Activated CD4-positive, alpha-beta T cell treated with anti-CD3 and anti-CD28 coated beads, Interleukin-2, amount 10 ng/mL, durations not matched to agents 7 days and 5 days (primary cell): Measurements from ENCODE around the gene TRABD2A. TPM values are rescaled to one million over a fixed set of nuclear protein-coding genes. Genes with fewer than 3 reads are reported as not detected.

ENCODE experiments used
- CTCF ChIA-PET: fragments of 350-600 bp; sonication (Branson Sonifier 250); formaldehyde crosslinking; loops from one replicate; lab custom pipeline; 2021; ENCODE audit warnings: antibody characterized with exemption; lab: Charles Lee
- POLR2A ChIA-PET: fragments of 350-600 bp; sonication (Branson Sonifier 250); formaldehyde crosslinking; loops from one replicate; lab custom pipeline; 2021; ENCODE audit warnings: antibody characterized with exemption; lab: Charles Lee
- DNase-seq: peaks from one replicate; pipeline ENCODE4 v3.0.0-alpha.2; 2020
- H3K27ac Mint-ChIP-seq: one replicate; pipeline ENCODE4 v1.8.0; 2021; ENCODE audit warnings: mild to moderate bottlenecking, moderate library complexity, mixed read lengths
- H3K27me3 Mint-ChIP-seq: one replicate; pipeline ENCODE4 v1.8.0; 2021; ENCODE audit warnings: mixed read lengths
- H3K36me3 Mint-ChIP-seq: one replicate; pipeline ENCODE4 v1.8.0; 2021; ENCODE audit warnings: low read depth, mixed read lengths
- H3K4me1 Mint-ChIP-seq: one replicate; pipeline ENCODE4 v1.8.0; 2021; ENCODE audit warnings: mixed read lengths
- H3K4me3 Mint-ChIP-seq: one replicate; pipeline ENCODE4 v1.8.0; 2021; ENCODE audit warnings: mild to moderate bottlenecking, moderate library complexity, mixed read lengths
- H3K9me3 Mint-ChIP-seq: one replicate; pipeline ENCODE4 v1.8.0; 2021; ENCODE audit warnings: mixed read lengths
- total RNA-seq, 2 experiments: library from RNA; stranded (reverse); gene quantifications; one replicate each; pipeline ENCODE4 v1.2.3, GENCODE V29; 2021

TRABD2A gene
- total RNA-seq, 2 experiments from 2014 or later = 70.2 to 74.6 TPM

GRCh38 chr2:84841577-84841976 is 39.3 kb downstream of the TRABD2A start:
- H3K27me3 Mint-ChIP-seq = no peaks in the 10 kb centered on the region
- DNase-seq = no peak
- CTCF ChIA-PET = interaction anchor here (0.6 to 1.5 kb wide), 4 partner anchors 14 to 454 kb away, joined by 3 to 7 read pairs (median 6); no protein-coding TSS in a partner anchor

GRCh38 chr2:84840306-84840705 is 40.6 kb downstream of the TRABD2A start:
- CTCF ChIA-PET = interaction anchor here (1.4 kb wide), 2 partner anchors 12 to 17 kb away, joined by 5 to 6 read pairs; no protein-coding TSS in a partner anchor
- Mint-ChIP-seq H3K27me3 (no peaks in the 10 kb centered on the region), H3K27ac (peak overlapping the region; percentile 90), H3K9me3 (peaks cover 23% of the 10 kb centered on the region), H3K36me3 (peaks cover 83% of the 10 kb centered on the region), H3K4me3 (peak overlapping the region; percentile 69), H3K4me1 (peaks cover 66% of the 10 kb centered on the region)
- POLR2A ChIA-PET = no interaction called here
- DNase-seq = no peak

More at GRCh38 chr2:84841577-84841976, 39.3 kb downstream of the TRABD2A start:
- Mint-ChIP-seq H3K36me3 (peaks cover 74% of the 10 kb centered on the region), H3K9me3 (peaks cover 14% of the 10 kb centered on the region), H3K4me3 (no peak overlapping the region), H3K27ac (peak overlapping the region; percentile 90), H3K4me1 (peaks cover 77% of the 10 kb centered on the region)
- POLR2A ChIA-PET = no interaction called here

GRCh38 chr2:84839851-84840250 is 41.0 kb downstream of the TRABD2A start:
- no peak for DNase-seq
- peak overlapping the region; percentile 90 for H3K27ac Mint-ChIP-seq
- H3K4me1 Mint-ChIP-seq = peaks cover 67% of the 10 kb centered on the region
- CTCF ChIA-PET = interaction anchor here (2.5 kb wide), 1 partner anchor 86 kb away, joined by 10 read pairs; no protein-coding TSS in a partner anchor
- peak overlapping the region; percentile 69 for H3K4me3 Mint-ChIP-seq
- peaks cover 86% of the 10 kb centered on the region for H3K36me3 Mint-ChIP-seq
- peaks cover 25% of the 10 kb centered on the region for H3K9me3 Mint-ChIP-seq
- POLR2A ChIA-PET = no interaction called here
- no peaks in the 10 kb centered on the region for H3K27me3 Mint-ChIP-seq

- CTCF ChIA-PET = interaction anchor here (0.7 to 2.5 kb wide), 5 partner anchors 9 to 88 kb away, joined by 3 to 10 read pairs (median 4); no protein-coding TSS in a partner anchor
- peak overlapping the region; percentile 9 for H3K27ac Mint-ChIP-seq
- POLR2A ChIA-PET = no interaction called here
- no peaks in the 10 kb centered on the region for H3K27me3 Mint-ChIP-seq
- peaks cover 23% of the 10 kb centered on the region for H3K9me3 Mint-ChIP-seq
- H3K36me3 Mint-ChIP-seq = peaks cover 84% of the 10 kb centered on the region
- no peak for DNase-seq
- H3K4me3 Mint-ChIP-seq = no peak overlapping the region
- peaks cover 61% of the 10 kb centered on the region for H3K4me1 Mint-ChIP-seq
These were observed 42.3 kb downstream of the TRABD2A start for GRCh38 chr2:84838434-84839145.

GRCh38 chr2:84836215-84836614 is 44.7 kb downstream of the TRABD2A start:
- Mint-ChIP-seq H3K4me1 (peaks cover 53% of the 10 kb centered on the region), H3K27me3 (no peaks in the 10 kb centered on the region), H3K9me3 (peaks cover 23% of the 10 kb centered on the region), H3K4me3 (no peak overlapping the region), H3K27ac (no peak overlapping the region), H3K36me3 (peaks cover 81% of the 10 kb centered on the region)
- no peak for DNase-seq
- POLR2A ChIA-PET = no interaction called here
- CTCF ChIA-PET = no interaction called here

GRCh38 chr2:84833481-84834150 is 47.3 kb downstream of the TRABD2A start:
- H3K9me3 Mint-ChIP-seq = peaks cover 22% of the 10 kb centered on the region
- POLR2A ChIA-PET = interaction anchor here (0.6 kb wide), 1 partner anchor 349 kb away, joined by 3 read pairs; no protein-coding TSS in a partner anchor
- DNase-seq = no peak
- CTCF ChIA-PET = interaction anchor here (1.0 to 2.8 kb wide), 4 partner anchors 13 to 92 kb away, joined by 3 to 12 read pairs (median 3); no protein-coding TSS in a partner anchor
- H3K4me3 Mint-ChIP-seq = peak overlapping the region; percentile 60
- peak overlapping the region; percentile 95 for H3K27ac Mint-ChIP-seq
- H3K4me1 Mint-ChIP-seq = peaks cover 28% of the 10 kb centered on the region
- peaks cover 62% of the 10 kb centered on the region for H3K36me3 Mint-ChIP-seq
- no peaks in the 10 kb centered on the region for H3K27me3 Mint-ChIP-seq

GRCh38 chr2:84832772-84833461 is 48.0 kb downstream of the TRABD2A start:
- no peaks in the 10 kb centered on the region for H3K27me3 Mint-ChIP-seq
- DNase-seq = peak; percentile 43
- peaks cover 18% of the 10 kb centered on the region for H3K9me3 Mint-ChIP-seq
- H3K36me3 Mint-ChIP-seq = peaks cover 62% of the 10 kb centered on the region
- ChIA-PET CTCF (interaction anchor here (1.0 to 2.8 kb wide), 4 partner anchors 13 to 93 kb away, joined by 3 to 12 read pairs (median 3); no protein-coding TSS in a partner anchor), POLR2A (interaction anchor here (0.7 kb wide), 1 partner anchor 178 kb away, joined by 3 read pairs; no protein-coding TSS in a partner anchor)
- peaks cover 25% of the 10 kb centered on the region for H3K4me1 Mint-ChIP-seq
- H3K4me3 Mint-ChIP-seq = peak overlapping the region; percentile 60
- H3K27ac Mint-ChIP-seq = peak overlapping the region; percentile 95

- ChIA-PET POLR2A (no interaction called here), CTCF (interaction anchor here (0.6 to 2.8 kb wide), 3 partner anchors 95 to 1376 kb away, joined by 3 to 12 read pairs (median 3); no protein-coding TSS in a partner anchor)
These were observed 50.0 kb downstream of the TRABD2A start for GRCh38 chr2:84830758-84831500.

GRCh38 chr2:84830095-84830494 is 50.8 kb downstream of the TRABD2A start:
- CTCF ChIA-PET = interaction anchor here (0.9 kb wide), 1 partner anchor 400 kb away, joined by 3 read pairs; no protein-coding TSS in a partner anchor
- DNase-seq = no peak
- Mint-ChIP-seq H3K4me1 (peaks cover 21% of the 10 kb centered on the region), H3K27me3 (no peaks in the 10 kb centered on the region), H3K36me3 (peaks cover 54% of the 10 kb centered on the region), H3K9me3 (peaks cover 4% of the 10 kb centered on the region), H3K4me3 (no peak overlapping the region), H3K27ac (no peak overlapping the region)
- POLR2A ChIA-PET = no interaction called here

More at GRCh38 chr2:84830758-84831500, 50.0 kb downstream of the TRABD2A start:
- no peak overlapping the region for H3K4me3 Mint-ChIP-seq
- H3K27me3 Mint-ChIP-seq = no peaks in the 10 kb centered on the region
- peaks cover 22% of the 10 kb centered on the region for H3K4me1 Mint-ChIP-seq
- H3K36me3 Mint-ChIP-seq = peaks cover 59% of the 10 kb centered on the region
- peaks cover 6% of the 10 kb centered on the region for H3K9me3 Mint-ChIP-seq
- no peak for DNase-seq
- H3K27ac Mint-ChIP-seq = peak overlapping the region; percentile 77

- H3K9me3 Mint-ChIP-seq = peaks cover 3% of the 10 kb centered on the region
- no peak overlapping the region for H3K27ac Mint-ChIP-seq
- CTCF ChIA-PET = no interaction called here
- DNase-seq = no peak
- no peak overlapping the region for H3K4me3 Mint-ChIP-seq
- peaks cover 52% of the 10 kb centered on the region for H3K36me3 Mint-ChIP-seq
- peaks cover 19% of the 10 kb centered on the region for H3K4me1 Mint-ChIP-seq
- H3K27me3 Mint-ChIP-seq = no peaks in the 10 kb centered on the region
- POLR2A ChIA-PET = no interaction called here
These were observed 51.2 kb downstream of the TRABD2A start for GRCh38 chr2:84829693-84830092.

GRCh38 chr2:84827978-84828575 is 52.8 kb downstream of the TRABD2A start:
- Mint-ChIP-seq H3K4me1 (peaks cover 8% of the 10 kb centered on the region), H3K9me3 (peaks cover 3% of the 10 kb centered on the region), H3K36me3 (peaks cover 51% of the 10 kb centered on the region), H3K27me3 (no peaks in the 10 kb centered on the region), H3K27ac (peak overlapping the region; percentile 50), H3K4me3 (no peak overlapping the region)
- no peak for DNase-seq
- ChIA-PET POLR2A (no interaction called here), CTCF (interaction anchor here (0.7 to 1.6 kb wide), 6 partner anchors 13 to 98 kb away, joined by 3 to 9 read pairs (median 3); no protein-coding TSS in a partner anchor)
